NCI-H2196 (cell line): ENCODE data around the gene ZSWIM3.

Source experiments
- DNase-seq: peaks from one replicate; lab custom pipeline; 2025; ENCODE audit not compliant: unreplicated experiment; lab: John Stamatoyannopoulos, UW

Gene ZSWIM3

DNA sequence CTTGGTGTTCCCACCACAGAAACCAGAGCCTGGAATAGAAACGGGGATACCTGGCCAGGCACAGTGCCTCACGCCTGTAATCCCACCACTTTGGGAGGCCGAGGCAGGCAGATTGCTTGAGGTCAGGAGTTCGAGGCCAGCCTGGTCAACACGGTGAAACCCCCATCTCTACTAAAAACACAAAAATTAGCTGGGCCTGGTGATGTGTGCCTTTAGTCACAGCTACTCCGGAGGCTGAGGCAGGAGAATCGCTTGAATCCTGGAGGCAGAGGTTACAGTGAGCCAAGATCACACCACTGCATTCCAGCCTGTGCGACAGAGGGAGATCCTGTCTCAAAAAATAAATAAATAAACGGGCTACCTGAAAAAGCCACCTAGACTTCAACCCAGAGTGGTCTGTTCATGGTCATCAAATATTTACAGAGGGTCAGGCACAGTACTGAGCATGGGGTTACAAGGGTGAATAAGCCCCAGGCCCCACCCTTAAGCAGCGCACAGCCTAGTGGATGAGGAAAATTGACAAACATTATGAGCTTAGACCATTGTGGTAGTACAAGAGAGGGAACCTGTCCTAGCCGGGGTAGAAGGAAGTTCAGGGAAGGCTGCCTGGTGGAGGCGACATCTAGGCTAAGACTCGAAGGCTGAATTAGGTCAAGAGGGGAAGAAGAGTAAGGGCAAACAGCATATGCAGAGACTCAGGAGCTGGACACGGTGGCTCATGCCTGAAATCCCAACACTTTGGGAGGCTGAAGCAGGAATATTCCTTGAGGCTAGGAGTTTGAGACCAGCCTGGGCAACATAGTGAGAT is 69.9 kb downstream of the ZSWIM3 start:
- DNase-seq: no peak
